ENCODE results near the gene ACTMAP. TPM values are rescaled to one million over a fixed set of nuclear protein-coding genes. Genes with fewer than 3 reads are reported as not detected.

The ACTMAP gene
- total and polyA plus RNA-seq, 2 of the 13 experiments (the other 11 are each of a cell fraction or from before 2014, with no cell fraction given) = 2.2 to 7.9 TPM

- TF ChIP-seq ZNF598 (CRISPR knock-in tag; IDR thresholded peaks at IDR 0.05; ENCODE audit: borderline replicate concordance) (peak; percentile 35; the same call in 1 of the 2 replicates), ZNF567 (CRISPR knock-in tag; IDR thresholded peaks at IDR 0.05; ENCODE audit: borderline replicate concordance) (0 out of 2 replicates have a peak, but pooled peaks have one; percentile 60), CENPX (CRISPR knock-in tag; IDR thresholded peaks at IDR 0.05) (no peak), ZBTB1 (CRISPR knock-in tag; IDR thresholded peaks at IDR 0.05; ENCODE audit: borderline replicate concordance) (no peak), RARA (CRISPR knock-in tag; IDR thresholded peaks at IDR 0.05) (no peak), PRPF4 (IDR thresholded peaks at IDR 0.05; ENCODE audit: low read depth, low read length, poor library complexity, severe bottlenecking) (no peak), ZBTB2 (CRISPR knock-in tag; IDR thresholded peaks at IDR 0.05; ENCODE audit: low read depth) (no peak), FOSL2 (CRISPR knock-in tag; IDR thresholded peaks at IDR 0.05) (no peak), ZBTB44 (CRISPR knock-in tag; IDR thresholded peaks at IDR 0.05) (no peak), ZNF670 (CRISPR knock-in tag; IDR thresholded peaks at IDR 0.05; ENCODE audit: borderline replicate concordance) (no peak), TRIM22 (IDR thresholded peaks at IDR 0.05) (no peak), ZNF337 (CRISPR knock-in tag; IDR thresholded peaks at IDR 0.05; ENCODE audit: borderline replicate concordance, low read depth) (no peak), ZKSCAN8 (CRISPR knock-in tag; IDR thresholded peaks at IDR 0.05; ENCODE audit: borderline replicate concordance) (no peak), KLF12 (CRISPR knock-in tag; IDR thresholded peaks at IDR 0.05; ENCODE audit: borderline replicate concordance) (no peak), ZNF274 (CRISPR knock-in tag; IDR thresholded peaks at IDR 0.05) (peak; percentile 59; the same call in 1 of the 2 replicates), SETDB1 (CRISPR knock-in tag; IDR thresholded peaks at IDR 0.05; ENCODE audit: borderline replicate concordance) (no peak), DMTF1 (CRISPR knock-in tag; IDR thresholded peaks at IDR 0.05) (no peak), AGO2 (optimal IDR thresholded peaks at IDR 0.05; ENCODE audit: low read depth, low read length) (peak; percentile 52), TFDP2 (CRISPR knock-in tag; IDR thresholded peaks at IDR 0.05) (0 out of 2 replicates have a peak, but pooled peaks have one; percentile 31), HHEX (CRISPR knock-in tag; IDR thresholded peaks at IDR 0.05) (no peak)
Measured at GRCh38 chr19:40777937-40778705, 27.8 kb upstream of the ACTMAP start, which contains the start of gene RAB4B (continued).
